Erythroblast (primary cell): ENCODE data around the gene CD48.

Experiments used
- GATA1 ChIP-seq: IDR thresholded peaks from 2 replicates; pipeline ENCODE4 v1.6.1; 2011; ENCODE audit warnings: low read depth, mild to moderate bottlenecking, control low read depth, low read length, moderate library complexity
- POLR2A ChIP-seq: IDR thresholded peaks from 2 replicates; pipeline ENCODE4 v1.6.1; 2011; ENCODE audit warnings: mild to moderate bottlenecking, low read length

DNA sequence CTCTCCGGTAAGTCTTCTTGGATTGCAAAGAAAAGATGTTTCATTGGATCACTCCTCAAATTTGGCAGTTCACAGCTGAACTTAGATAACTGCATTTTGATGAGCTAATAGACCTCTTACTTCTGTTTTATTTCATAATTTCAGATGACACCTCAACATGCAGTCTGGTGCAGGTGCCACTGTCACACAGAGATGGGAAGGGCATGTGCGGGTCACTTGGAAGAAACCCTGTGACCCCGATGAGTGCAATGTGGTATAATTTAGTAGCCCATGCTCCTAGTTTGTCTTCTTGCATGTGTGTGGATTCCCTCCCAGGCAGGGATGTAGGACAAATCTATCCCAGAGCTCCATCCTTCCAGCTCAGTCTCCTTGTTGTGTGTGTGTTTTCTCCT, 64.3 kb downstream of the CD48 start:
- TF ChIP-seq POLR2A (no peak), GATA1 (no peak)
